Heart left ventricle (tissue), 13 donors: ENCODE measurements around the gene IFI44.

ENCODE experiments used
- POLR2A ChIP-seq, 2 donors: fragments of 450-650 bp; IDR thresholded peaks; one replicate each; pipeline ENCODE4 v1.6.1; 2017; ENCODE audit warnings: antibody characterized with exemption in 2 of 2, mild to moderate bottlenecking in 2 of 2, moderate library complexity in 2 of 2
- TF ChIP-seq, protein P1 (sequence below), 12 donors: fragments of 200-600 bp; sonication (generic) in 4 of 12; IDR thresholded peaks; one replicate each; pipeline versions ENCODE4 v1.5.0 to v1.8.0; 2018 to 2022; ENCODE audit warnings: antibody characterized with exemption in 12 of 12, mild to moderate bottlenecking in 5 of 12
- donor health status: ischemic (EF 13 %, LVEDD 7.1; RV severe dilation, severe dysfunction).
- donor health status: DM: no; HTN: yes; CAD: no.
- donor health status: DM: no; HTN: no; CAD: no.
- donor health status: ischemic (EF 25% LVEDD 6.9; RV normal size, moderate dysfunction).
- donor health status: ischemic (EF 25% LVEDD 5.7; RV mildly dilated, moderate dysfunction).
- donor health status: ischemic (EF 35%, LVEDD 5.7; RV mildly dilated, moderate dysfunction).
- donor health status: nonischemic (EF 11% LVEDD 7.7; RV severe dilation, severe dysfunction).
- donor health status: DM: yes; HTN: yes; CAD: no.
- donor health status: PGD.
- donor health status: ischemic (EF 29% LVEDD 5.4; RV normal size, mild dysfunction).
- donor health status: nonischemic (EF 23%, LVEDD 6.1; RV moderate dilation, normal function).

DNA sequence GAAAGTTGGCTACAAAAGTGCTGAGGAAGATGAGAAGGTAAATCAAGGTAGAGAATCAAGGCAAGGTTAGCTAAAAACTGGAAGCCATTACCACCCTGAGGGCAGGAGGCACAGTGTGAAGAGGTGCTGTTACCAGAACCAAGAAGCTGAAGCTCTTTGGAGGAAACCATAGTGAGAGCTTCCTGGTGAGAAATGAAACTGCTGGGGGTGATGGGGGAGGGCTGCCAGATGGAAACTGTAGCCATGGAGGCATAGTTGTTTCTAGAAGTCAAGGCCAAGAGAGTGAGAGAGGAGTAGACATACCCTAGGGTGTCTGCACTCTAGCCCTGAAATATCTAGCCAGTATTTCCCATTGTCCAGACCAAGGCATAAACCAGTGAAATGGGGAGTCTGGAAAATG lies 28.7 kb downstream of the IFI44 start:
- TF ChIP-seq, protein P1, sequence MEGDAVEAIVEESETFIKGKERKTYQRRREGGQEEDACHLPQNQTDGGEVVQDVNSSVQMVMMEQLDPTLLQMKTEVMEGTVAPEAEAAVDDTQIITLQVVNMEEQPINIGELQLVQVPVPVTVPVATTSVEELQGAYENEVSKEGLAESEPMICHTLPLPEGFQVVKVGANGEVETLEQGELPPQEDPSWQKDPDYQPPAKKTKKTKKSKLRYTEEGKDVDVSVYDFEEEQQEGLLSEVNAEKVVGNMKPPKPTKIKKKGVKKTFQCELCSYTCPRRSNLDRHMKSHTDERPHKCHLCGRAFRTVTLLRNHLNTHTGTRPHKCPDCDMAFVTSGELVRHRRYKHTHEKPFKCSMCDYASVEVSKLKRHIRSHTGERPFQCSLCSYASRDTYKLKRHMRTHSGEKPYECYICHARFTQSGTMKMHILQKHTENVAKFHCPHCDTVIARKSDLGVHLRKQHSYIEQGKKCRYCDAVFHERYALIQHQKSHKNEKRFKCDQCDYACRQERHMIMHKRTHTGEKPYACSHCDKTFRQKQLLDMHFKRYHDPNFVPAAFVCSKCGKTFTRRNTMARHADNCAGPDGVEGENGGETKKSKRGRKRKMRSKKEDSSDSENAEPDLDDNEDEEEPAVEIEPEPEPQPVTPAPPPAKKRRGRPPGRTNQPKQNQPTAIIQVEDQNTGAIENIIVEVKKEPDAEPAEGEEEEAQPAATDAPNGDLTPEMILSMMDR (IDR thresholded peaks at IDR 0.05), result no peak
- TF ChIP-seq POLR2A (IDR thresholded peaks at IDR 0.05), result no peak
